Lung (tissue), 12 donors: ENCODE results near the gene NNMT. TPM values are rescaled to one million over a fixed set of nuclear protein-coding genes. Genes with fewer than 3 reads are reported as not detected.

Experiments
- ATAC-seq: fragments of 200-7000 bp; cut with Tn5 transposase; one replicate; pipeline ENCODE4 v1.9.1; 2020; ENCODE audit warnings: moderate number of reproducible peaks; ENCODE audit not compliant: insufficient read depth, low FRiP score
- DNase-seq, 3 donors: peaks; one replicate each; pipeline ENCODE4 v3.0.0-alpha.2; 2013 to 2017
- H3K27ac ChIP-seq, 2 donors: one replicate each; pipeline ENCODE4 v1.5.1; 2013; ENCODE audit warnings: mild to moderate bottlenecking in 2 of 2, moderate library complexity in 2 of 2, control low read depth in 1 of 2, inconsistent platforms in 1 of 2, low read depth in 1 of 2, low read length in 1 of 2
- H3K27me3 ChIP-seq, 3 donors: one replicate each; pipeline ENCODE4 v1.5.1; 2013; ENCODE audit warnings: low read length in 2 of 3; ENCODE audit not compliant: control insufficient read depth in 3 of 3, insufficient read depth in 3 of 3
- H3K36me3 ChIP-seq, 4 donors: one replicate each; pipeline ENCODE4 v1.5.1; 2013; ENCODE audit warnings: low read length in 4 of 4, mild to moderate bottlenecking in 1 of 4, moderate library complexity in 1 of 4; ENCODE audit not compliant: control insufficient read depth in 4 of 4, insufficient read depth in 4 of 4
- H3K4me1 ChIP-seq, 5 donors: one replicate each; pipeline ENCODE4 v1.5.1; 2013; ENCODE audit warnings: low read length in 5 of 5, mild to moderate bottlenecking in 2 of 5, moderate library complexity in 1 of 5; ENCODE audit not compliant: control insufficient read depth in 5 of 5, insufficient read depth in 5 of 5
- H3K4me3 ChIP-seq: one replicate; pipeline ENCODE4 v1.5.1; 2013; ENCODE audit warnings: mild to moderate bottlenecking, control low read depth, moderate library complexity
- H3K9ac ChIP-seq, 2 donors: one replicate each; pipeline ENCODE4 v1.5.1; 2013; ENCODE audit warnings: low read length in 2 of 2, control low read depth in 1 of 2; ENCODE audit not compliant: insufficient read depth in 1 of 2
- H3K9me3 ChIP-seq, 4 donors: one replicate each; pipeline ENCODE4 v1.5.1; 2013; ENCODE audit warnings: low read length in 3 of 4, mild to moderate bottlenecking in 1 of 4, moderate library complexity in 1 of 4; ENCODE audit not compliant: control insufficient read depth in 4 of 4, insufficient read depth in 3 of 4
- CTCF ChIP-seq: IDR thresholded peaks from 2 replicates; pipeline ENCODE4 v1.5.1; 2012; ENCODE audit warnings: mild to moderate bottlenecking; ENCODE audit errors: control extremely low read depth, extremely low read depth
- whole genome bisulfite sequencing, 2 donors: extraction: QIAGEN DNeasy Blood & Tissue Kit; methylation state at CpG; one replicate each; pipeline ENCODE4 v1.1.7; 2013; 5-methylcytosine and 5-hydroxymethylcytosine counted together
- polyA plus RNA-seq, 2 donors: library from polyadenylated mRNA; stranded (reverse); fragments of 200-250 nt; gene quantifications; one replicate each; pipeline ENCODE4 v1.2.1, GENCODE V29; 2013
- total RNA-seq, 2 donors: library from RNA; depleted of rRNA in 1 of 2; stranded (reverse); fragments of >200 nt in 1 of 2; gene quantifications; one replicate each; pipeline ENCODE4 v1.2.1, GENCODE V29; 2014 to 2021
- donor health status: control.
- donor health status: control.
- donor health status: Bipolar disorder and iron deficiency.
- donor health status: healthy.
- donor health status: DM: yes; HTN: yes; CAD: no.

Gene NNMT
- total and polyA plus RNA-seq, 4 donors, result 15.4 to 523 (median 345) TPM

DNA sequence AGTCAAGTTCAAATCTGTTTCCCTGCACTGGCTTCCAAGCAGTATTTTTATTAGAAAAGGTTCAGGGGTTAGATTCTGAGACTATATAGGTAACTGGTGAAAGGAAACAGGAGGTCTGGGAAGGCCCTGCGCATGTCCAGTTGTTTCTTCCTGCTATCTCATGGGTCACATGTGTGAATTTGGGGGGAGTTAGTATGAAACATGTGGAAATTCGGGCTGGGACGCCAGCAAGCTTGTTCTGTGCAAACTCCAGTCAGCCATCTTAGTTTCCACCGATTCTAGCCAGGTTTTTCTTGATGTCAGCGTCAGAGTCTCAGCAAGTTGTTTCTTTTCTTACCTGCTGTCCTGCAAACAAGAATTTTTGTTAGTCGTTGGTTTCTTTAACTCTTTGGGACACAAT, 46.8 kb downstream of the NNMT start:
- H3K27me3 ChIP-seq, result peaks cover 0 to 2% (median 0%) of the 10 kb centered on the region in 3 donors
- no peak overlapping the region for H3K9ac ChIP-seq
- DNase-seq (no peak), ATAC-seq (no peak)
- no peak overlapping the region for H3K27ac ChIP-seq
- H3K4me3 ChIP-seq, result no peak overlapping the region
- TF ChIP-seq CTCF, result no peak
- WGBS, 2 donors, result 88 to 93% methylated on average over 6 of the region's 6 CpGs
- H3K9me3 ChIP-seq, result no peaks in the 10 kb centered on the region
- H3K36me3 ChIP-seq, result no peaks in the 10 kb centered on the region
- H3K4me1 ChIP-seq, result no peaks in the 10 kb centered on the region

DNA sequence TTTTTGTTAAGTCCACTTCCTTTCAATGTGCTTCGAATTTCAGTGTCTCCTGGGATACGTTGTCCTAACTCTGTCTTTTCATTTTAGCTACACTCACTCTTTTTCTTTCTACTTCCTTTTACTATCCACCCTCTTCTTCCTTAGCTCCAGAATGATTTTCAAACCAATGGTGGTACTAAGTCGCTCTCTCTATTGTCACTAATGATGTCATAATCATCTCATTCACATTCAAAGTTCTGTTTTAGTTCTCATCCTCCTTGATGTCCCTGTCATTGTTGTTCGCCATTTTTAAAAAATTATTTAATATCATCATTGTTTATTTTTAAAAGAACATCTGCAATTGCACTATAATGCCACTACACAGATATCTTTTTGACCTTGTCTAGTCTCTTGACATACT, 47.3 kb downstream of the NNMT start:
- Histone ChIP-seq H3K27me3 (peaks cover 0 to 2% (median 0%) of the 10 kb centered on the region in 3 donors), H3K4me1 (no peaks in the 10 kb centered on the region), H3K9ac (no peak overlapping the region), H3K4me3 (no peak overlapping the region), H3K27ac (no peak overlapping the region), H3K9me3 (no peaks in the 10 kb centered on the region), H3K36me3 (no peaks in the 10 kb centered on the region)
- ATAC-seq, result no peak
- TF ChIP-seq CTCF, result no peak
- 93% methylated on average over 4 of the region's 4 CpGs for WGBS, 2 donors
- DNase-seq, result no peak

- WGBS, 2 donors, result 79 to 82% methylated on average over 4 of the region's 4 CpGs
- H3K27me3 ChIP-seq, result peaks cover 0 to 2% (median 0%) of the 10 kb centered on the region in 3 donors
- no peak overlapping the region for H3K4me3 ChIP-seq
- no peaks in the 10 kb centered on the region for H3K9me3 ChIP-seq
- no peak for DNase-seq
- no peaks in the 10 kb centered on the region for H3K36me3 ChIP-seq
- H3K9ac ChIP-seq, result no peak overlapping the region
- TF ChIP-seq CTCF, result no peak
- ATAC-seq, result no peak
- H3K27ac ChIP-seq, result no peak overlapping the region
- H3K4me1 ChIP-seq, result no peaks in the 10 kb centered on the region
Measured at GRCh38 chr11:114344494-114344893, 48.3 kb downstream of the NNMT start.

GRCh38 chr11:114345575-114346222, 49.5 kb downstream of the NNMT start:
- DNase-seq (no peak), ATAC-seq (no peak)
- no peak overlapping the region for H3K27ac ChIP-seq
- H3K9ac ChIP-seq, result no peak overlapping the region
- no peaks in the 10 kb centered on the region for H3K4me1 ChIP-seq
- H3K27me3 ChIP-seq, result no peaks in the 10 kb centered on the region
- H3K9me3 ChIP-seq, result no peaks in the 10 kb centered on the region
- 86 to 95% methylated on average over 3 of the region's 3 CpGs for WGBS, 2 donors
- no peak overlapping the region for H3K4me3 ChIP-seq
- no peak for TF ChIP-seq CTCF
- H3K36me3 ChIP-seq, result no peaks in the 10 kb centered on the region
